ENCODE measurements around the gene ECE1.

DNA sequence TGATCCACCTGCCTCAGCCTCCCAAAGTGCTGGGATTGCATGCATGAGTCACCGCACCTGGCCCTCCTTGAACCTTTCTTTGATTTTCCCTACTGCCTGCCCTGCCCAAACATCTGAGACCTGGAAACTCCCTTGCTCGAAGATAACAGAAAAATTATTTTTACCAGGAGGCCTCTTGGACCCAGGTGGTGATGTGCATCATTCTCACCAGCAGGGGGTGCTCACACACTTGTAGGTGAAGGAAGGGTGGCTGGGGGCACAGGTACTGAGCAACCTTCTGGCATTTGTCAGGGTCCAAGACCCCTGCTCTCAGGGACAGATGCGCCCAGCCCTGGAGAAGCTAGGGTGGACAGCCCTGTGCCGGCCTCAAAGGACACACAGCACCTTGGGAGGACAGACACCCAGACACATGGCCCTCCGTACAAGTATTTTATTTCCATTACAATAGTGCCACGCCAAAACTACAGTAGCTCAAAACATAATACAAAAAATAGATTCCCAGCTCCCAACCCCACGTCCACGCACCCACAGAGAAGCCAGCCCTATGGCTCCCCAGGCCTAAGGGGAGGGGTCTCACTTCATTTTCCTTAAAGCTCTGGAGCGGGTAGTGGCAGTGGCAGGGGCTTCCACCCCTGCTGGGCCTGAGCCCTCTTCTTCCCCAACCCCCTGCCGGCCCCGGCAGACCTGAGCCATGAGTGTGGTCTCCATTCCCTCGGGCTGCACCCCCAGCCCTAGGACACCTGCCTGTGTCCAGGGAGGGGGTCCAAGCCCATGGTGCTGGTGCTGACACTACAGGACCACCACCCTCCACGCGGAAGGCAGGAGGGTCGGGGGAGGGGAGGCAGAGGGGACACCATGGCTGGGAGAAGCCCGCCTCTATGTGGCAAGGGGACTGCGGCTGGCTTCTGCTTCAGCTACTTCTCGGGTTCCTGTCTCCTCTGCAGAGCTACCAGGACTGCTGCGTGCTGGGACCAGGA is 73.1 kb downstream of the ECE1 start:
- TF ChIP-seq ZNF561 (CRISPR knock-in tag; conservative IDR thresholded peaks at IDR 0.05) (no peak), TBP (optimal IDR thresholded peaks at IDR 0.05; ENCODE audit: low read depth, low read length) (no peak), BMI1 (IDR thresholded peaks at IDR 0.05; ENCODE audit: low read length) (no peak), FOXP4 (CRISPR knock-in tag; IDR thresholded peaks at IDR 0.05; ENCODE audit: borderline replicate concordance) (no peak), CHD4 (IDR thresholded peaks at IDR 0.05; ENCODE audit: insufficient read depth, insufficient replicate concordance, low read depth, low read length, poor library complexity, severe bottlenecking) (no peak), FOXA1 (IDR thresholded peaks at IDR 0.05; ENCODE audit: borderline replicate concordance) (no peak), POLR2A (conservative IDR thresholded peaks at IDR 0.05) (no peak), XRCC3 (IDR thresholded peaks at IDR 0.05) (no peak)
- TF ChIP-seq, protein P1, sequence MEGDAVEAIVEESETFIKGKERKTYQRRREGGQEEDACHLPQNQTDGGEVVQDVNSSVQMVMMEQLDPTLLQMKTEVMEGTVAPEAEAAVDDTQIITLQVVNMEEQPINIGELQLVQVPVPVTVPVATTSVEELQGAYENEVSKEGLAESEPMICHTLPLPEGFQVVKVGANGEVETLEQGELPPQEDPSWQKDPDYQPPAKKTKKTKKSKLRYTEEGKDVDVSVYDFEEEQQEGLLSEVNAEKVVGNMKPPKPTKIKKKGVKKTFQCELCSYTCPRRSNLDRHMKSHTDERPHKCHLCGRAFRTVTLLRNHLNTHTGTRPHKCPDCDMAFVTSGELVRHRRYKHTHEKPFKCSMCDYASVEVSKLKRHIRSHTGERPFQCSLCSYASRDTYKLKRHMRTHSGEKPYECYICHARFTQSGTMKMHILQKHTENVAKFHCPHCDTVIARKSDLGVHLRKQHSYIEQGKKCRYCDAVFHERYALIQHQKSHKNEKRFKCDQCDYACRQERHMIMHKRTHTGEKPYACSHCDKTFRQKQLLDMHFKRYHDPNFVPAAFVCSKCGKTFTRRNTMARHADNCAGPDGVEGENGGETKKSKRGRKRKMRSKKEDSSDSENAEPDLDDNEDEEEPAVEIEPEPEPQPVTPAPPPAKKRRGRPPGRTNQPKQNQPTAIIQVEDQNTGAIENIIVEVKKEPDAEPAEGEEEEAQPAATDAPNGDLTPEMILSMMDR (IDR thresholded peaks at IDR 0.05 in 2 of 3, conservative IDR thresholded peaks at IDR 0.05 in 1 of 3; ENCODE audit: insufficient read depth in 2 of 3, low read depth in 1 of 3, low read length in 3 of 3): peak; percentile 85 to 95 (median 89)
